Skeletal muscle tissue (tissue), 4 donors: Measurements from ENCODE around the gene ANO10. TPM values are rescaled to one million over a fixed set of nuclear protein-coding genes. Genes with fewer than 3 reads are reported as not detected.
"Not testable (repeated sequence)": the region's sequence is repeated elsewhere in the genome, so short reads cannot be mapped to it uniquely, and the experiment has no call there.

Source experiments
- H3K27ac ChIP-seq: one replicate; pipeline ENCODE4 v1.7.0; 2013; ENCODE audit warnings: mild to moderate bottlenecking, low read depth, low read length, inconsistent platforms
- H3K27me3 ChIP-seq, 3 donors: one replicate each; pipeline ENCODE4 v1.7.0; 2013; ENCODE audit warnings: low read length in 3 of 3; ENCODE audit not compliant: control insufficient read depth in 3 of 3, insufficient read depth in 3 of 3
- H3K36me3 ChIP-seq, 3 donors: one replicate each; pipeline ENCODE4 v1.7.0; 2013; ENCODE audit warnings: low read length in 3 of 3; ENCODE audit not compliant: control insufficient read depth in 3 of 3, insufficient read depth in 3 of 3
- H3K4me1 ChIP-seq, 3 donors: one replicate each; pipeline ENCODE4 v1.7.0; 2013; ENCODE audit warnings: low read length in 3 of 3, mild to moderate bottlenecking in 3 of 3; ENCODE audit not compliant: control insufficient read depth in 3 of 3, insufficient read depth in 3 of 3
- H3K4me3 ChIP-seq, 3 donors: one replicate each; pipeline ENCODE4 v1.7.0; 2013; ENCODE audit warnings: low read length in 3 of 3
- H3K9ac ChIP-seq, 3 donors: one replicate each; pipeline ENCODE4 v1.7.0; 2013; ENCODE audit warnings: low read length in 3 of 3, mild to moderate bottlenecking in 3 of 3, moderate library complexity in 2 of 3, low read depth in 1 of 3
- H3K9me3 ChIP-seq, 3 donors: one replicate each; pipeline ENCODE4 v1.7.0; 2013; ENCODE audit warnings: low read length in 3 of 3; ENCODE audit not compliant: control insufficient read depth in 3 of 3
- total RNA-seq: library from RNA; depleted of rRNA; stranded (reverse); fragments of >200 nt; gene quantifications from one replicate; pipeline ENCODE4 v1.2.3, GENCODE V29; 2014
- donor health status: Osteomylitis.

Gene ANO10
- total RNA-seq, 1 donor from 2014 or later: 25.1 TPM

DNA sequence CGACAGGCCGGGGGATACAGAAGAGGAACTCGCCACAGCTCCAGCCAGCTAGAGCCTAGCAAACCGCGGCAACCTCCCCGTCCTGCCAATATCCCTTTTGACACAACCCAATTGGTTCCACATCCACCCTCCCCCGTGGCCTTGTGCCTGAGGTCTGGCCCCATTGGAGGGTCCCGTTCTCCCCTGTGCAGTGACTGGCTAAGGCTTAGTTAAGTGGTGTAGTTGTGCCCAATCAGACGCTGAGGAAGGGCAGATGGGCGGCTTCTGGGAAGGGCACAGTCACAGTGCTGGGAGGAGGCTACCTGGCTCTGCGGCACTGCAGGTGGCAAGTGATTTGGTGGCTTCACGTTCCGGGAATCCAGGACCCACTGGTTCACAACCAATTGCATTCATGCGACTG, 256.9 kb downstream of the ANO10 start:
- Histone ChIP-seq H3K36me3 (peaks cover 0 to 2% (median 0%) of the 10 kb centered on the region in 3 donors), H3K27me3 (no peaks in the 10 kb centered on the region), H3K9ac (no peak overlapping the region), H3K4me3 (no peak overlapping the region), H3K27ac (no peak overlapping the region), H3K4me1 (peaks cover 18 to 41% (median 36%) of the 10 kb centered on the region in 3 donors), H3K9me3 (no peaks in the 10 kb centered on the region)

DNA sequence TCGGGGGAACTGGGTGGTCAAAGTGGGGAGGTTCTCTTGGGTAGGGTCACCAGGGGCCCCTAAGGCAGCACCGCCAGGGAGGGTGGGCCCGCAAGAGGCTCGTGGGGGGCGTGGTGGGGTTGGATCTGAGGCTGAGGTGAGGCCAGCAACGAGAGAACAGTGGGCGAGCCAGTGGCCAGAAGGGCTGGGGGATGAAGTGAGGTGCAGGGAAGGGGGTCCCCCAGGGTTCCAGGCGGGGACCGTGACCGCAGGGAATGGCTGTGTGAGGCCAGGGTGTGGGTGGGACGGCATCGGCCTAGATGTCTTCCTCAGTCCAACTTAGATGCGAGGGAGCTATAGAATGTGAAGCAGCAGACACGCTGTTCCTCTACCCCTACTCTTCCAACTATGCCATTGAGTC, 257.3 kb downstream of the ANO10 start:
- no peaks in the 10 kb centered on the region for H3K9me3 ChIP-seq
- H3K9ac ChIP-seq: no peak overlapping the region
- H3K4me1 ChIP-seq: peaks cover 18 to 41% (median 36%) of the 10 kb centered on the region in 3 donors
- no peak overlapping the region for H3K27ac ChIP-seq
- peaks cover 0 to 2% (median 0%) of the 10 kb centered on the region in 3 donors for H3K36me3 ChIP-seq
- no peaks in the 10 kb centered on the region for H3K27me3 ChIP-seq
- no peak overlapping the region for H3K4me3 ChIP-seq

GRCh38 chr3:43363621-43364266, 258.1 kb downstream of the ANO10 start:
- Histone ChIP-seq H3K9me3 (no peaks in the 10 kb centered on the region), H3K4me3 (peak overlapping the region in 1 of 3 donors; percentile 29), H3K36me3 (peaks cover 0 to 2% (median 0%) of the 10 kb centered on the region in 3 donors), H3K9ac (peak overlapping the region in 1 of 3 donors; percentile 33), H3K4me1 (peaks cover 18 to 36% (median 32%) of the 10 kb centered on the region in 3 donors), H3K27ac (peak overlapping the region; percentile 56), H3K27me3 (no peaks in the 10 kb centered on the region)

DNA sequence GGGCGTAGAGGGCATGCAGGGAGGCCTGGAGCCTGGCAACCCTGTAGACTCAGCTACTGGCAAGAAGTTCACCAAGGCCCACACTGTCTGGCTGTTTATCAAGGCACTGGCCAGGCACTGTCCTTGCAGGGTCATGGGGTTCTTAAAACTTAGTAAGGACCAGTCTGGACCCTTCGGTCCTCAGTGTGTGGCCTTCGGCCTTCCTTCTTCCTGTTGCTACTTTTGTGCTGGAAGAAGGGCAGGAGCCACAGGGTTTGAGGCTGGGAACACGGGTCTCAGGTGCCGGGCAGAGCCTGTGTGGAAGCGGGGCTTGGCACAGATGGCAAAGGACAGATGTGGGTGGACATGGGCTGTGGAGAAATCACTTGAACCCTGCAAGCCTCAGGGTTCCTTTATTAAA, 258.9 kb downstream of the ANO10 start:
- peak overlapping the region; percentile 56 for H3K27ac ChIP-seq
- H3K4me3 ChIP-seq: no peak overlapping the region
- H3K9ac ChIP-seq: peak overlapping the region in 1 of 3 donors; percentile 11
- no peaks in the 10 kb centered on the region for H3K27me3 ChIP-seq
- peaks cover 0 to 2% (median 0%) of the 10 kb centered on the region in 3 donors for H3K36me3 ChIP-seq
- no peaks in the 10 kb centered on the region for H3K9me3 ChIP-seq
- peaks cover 18 to 36% (median 32%) of the 10 kb centered on the region in 3 donors for H3K4me1 ChIP-seq

DNA sequence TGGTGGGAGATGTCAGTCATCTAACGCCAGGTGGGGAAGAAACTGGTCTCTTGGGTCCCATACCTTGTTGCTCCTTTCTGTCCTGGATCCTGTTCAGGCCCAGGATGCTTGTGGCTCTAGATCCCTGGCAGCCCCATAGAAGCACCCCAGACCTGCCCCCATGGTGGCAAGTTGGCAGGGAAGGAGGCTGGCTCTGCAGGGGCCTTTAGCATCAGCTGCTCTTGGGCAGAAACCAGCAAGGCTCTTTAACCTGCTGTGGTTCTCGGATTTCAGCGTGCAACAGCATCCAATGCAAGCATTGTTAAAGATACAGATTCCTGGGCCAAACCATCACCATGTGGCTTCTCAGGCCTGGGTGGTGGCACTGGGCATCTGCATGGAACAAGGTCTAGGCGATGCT, 259.6 kb downstream of the ANO10 start:
- Histone ChIP-seq H3K4me3 (no peak overlapping the region), H3K4me1 (peaks cover 17 to 36% (median 32%) of the 10 kb centered on the region in 3 donors), H3K27me3 (no peaks in the 10 kb centered on the region), H3K36me3 (peaks cover 0 to 2% (median 0%) of the 10 kb centered on the region in 3 donors), H3K9ac (no peak overlapping the region), H3K9me3 (no peaks in the 10 kb centered on the region), H3K27ac (no peak overlapping the region)

GRCh38 chr3:43361077-43361476, 260.7 kb downstream of the ANO10 start:
- H3K4me3 ChIP-seq: no peak overlapping the region
- H3K27ac ChIP-seq: no peak overlapping the region
- no peaks in the 10 kb centered on the region for H3K9me3 ChIP-seq
- H3K4me1 ChIP-seq: peaks cover 7 to 25% (median 20%) of the 10 kb centered on the region in 3 donors
- peaks cover 0 to 2% (median 0%) of the 10 kb centered on the region in 3 donors for H3K36me3 ChIP-seq
- H3K27me3 ChIP-seq: no peaks in the 10 kb centered on the region
- H3K9ac ChIP-seq: no peak overlapping the region

- H3K4me1 ChIP-seq, H3K27ac ChIP-seq, H3K36me3 ChIP-seq, H3K9ac ChIP-seq, H3K27me3 ChIP-seq, H3K4me3 ChIP-seq: not testable (repeated sequence)
- H3K9me3 ChIP-seq: peaks cover 0 to 10% (median 0%) of the 10 kb centered on the region in 3 donors
Observed at GRCh38 chr3:43356033-43356432, 265.8 kb downstream of the ANO10 start.

- peaks cover 0 to 3% (median 3%) of the 10 kb centered on the region in 3 donors for H3K4me1 ChIP-seq
- no peak overlapping the region for H3K27ac ChIP-seq
- no peaks in the 10 kb centered on the region for H3K27me3 ChIP-seq
- peaks cover 7 to 11% (median 8%) of the 10 kb centered on the region in 3 donors for H3K36me3 ChIP-seq
- H3K9me3 ChIP-seq: peaks cover 0 to 10% (median 0%) of the 10 kb centered on the region in 3 donors
- no peak overlapping the region for H3K4me3 ChIP-seq
- H3K9ac ChIP-seq: no peak overlapping the region
Observed at GRCh38 chr3:43353923-43354670, 267.7 kb downstream of the ANO10 start.

GRCh38 chr3:43353393-43353792, 268.4 kb downstream of the ANO10 start:
- H3K27me3 ChIP-seq: no peaks in the 10 kb centered on the region
- no peak overlapping the region for H3K4me3 ChIP-seq
- H3K36me3 ChIP-seq: peaks cover 12 to 14% (median 14%) of the 10 kb centered on the region in 3 donors
- no peak overlapping the region for H3K9ac ChIP-seq
- H3K27ac ChIP-seq: no peak overlapping the region
- H3K4me1 ChIP-seq: peaks cover 0 to 3% (median 3%) of the 10 kb centered on the region in 3 donors
- H3K9me3 ChIP-seq: peaks cover 0 to 10% (median 0%) of the 10 kb centered on the region in 3 donors

DNA sequence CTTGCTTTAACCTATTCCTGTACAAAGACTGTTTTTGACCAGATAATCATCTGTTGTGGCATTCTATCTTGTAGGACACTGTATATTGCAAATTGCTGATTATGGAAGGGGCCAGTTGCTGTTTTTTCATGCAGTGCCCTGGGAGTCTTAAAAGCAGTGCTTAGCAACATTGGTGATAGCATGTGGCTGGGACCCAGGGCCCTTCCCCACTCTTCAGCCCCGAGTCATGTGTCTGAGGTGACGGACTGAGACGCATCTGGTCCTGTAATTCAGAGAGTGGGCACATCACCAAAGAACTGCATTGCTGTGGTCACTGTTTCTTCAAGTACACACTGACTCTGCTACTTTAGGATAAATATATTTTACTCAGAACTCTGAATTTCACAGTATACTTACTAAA, 272.1 kb downstream of the ANO10 start:
- H3K27me3 ChIP-seq: no peaks in the 10 kb centered on the region
- H3K9me3 ChIP-seq: peaks cover 0 to 10% (median 0%) of the 10 kb centered on the region in 3 donors
- peaks cover 32 to 41% (median 37%) of the 10 kb centered on the region in 3 donors for H3K36me3 ChIP-seq
- H3K9ac ChIP-seq: no peak overlapping the region
- no peak overlapping the region for H3K27ac ChIP-seq
- no peak overlapping the region for H3K4me3 ChIP-seq
- H3K4me1 ChIP-seq: peaks cover 0 to 6% (median 3%) of the 10 kb centered on the region in 3 donors
